Kidney (tissue), 14 donors: ENCODE measurements around the gene NSD2. TPM values are rescaled to one million over a fixed set of nuclear protein-coding genes. Genes with fewer than 3 reads are reported as not detected.
A peak's percentile ranks its signal among the peaks of the same experiment; 100 is the strongest.

ENCODE experiments used
- DNase-seq, 5 donors: peaks; one replicate each; pipeline ENCODE4 v3.0.0-alpha.2; 2013 to 2020
- FAIRE-seq: peaks from 2 replicates; lab custom pipeline; 2012; peaks lifted over from hg19 to GRCh38; lab: Jason Lieb, UNC
- H3K27ac ChIP-seq, 2 donors: one replicate each; pipeline ENCODE4 v1.7.0; 2013; ENCODE audit warnings: low read depth in 2 of 2, low read length in 2 of 2, inconsistent platforms in 1 of 2
- H3K27me3 ChIP-seq: one replicate; pipeline ENCODE4 v1.7.1; 2013; ENCODE audit warnings: low read length, inconsistent platforms; ENCODE audit not compliant: control insufficient read depth, insufficient read depth
- H3K36me3 ChIP-seq, 3 donors: one replicate each; pipeline versions ENCODE4 v1.7.0 to v1.7.1; 2013; ENCODE audit warnings: low read length in 3 of 3, control low read depth in 1 of 3, inconsistent platforms in 1 of 3; ENCODE audit not compliant: insufficient read depth in 3 of 3, control insufficient read depth in 2 of 3
- H3K4me1 ChIP-seq, 3 donors: one replicate each; pipeline versions ENCODE4 v1.7.0 to v1.7.1; 2013; ENCODE audit warnings: low read length in 3 of 3, inconsistent platforms in 1 of 3, low read depth in 1 of 3; ENCODE audit not compliant: control insufficient read depth in 2 of 3, insufficient read depth in 2 of 3
- H3K4me3 ChIP-seq, 3 donors: one replicate each; pipeline versions ENCODE4 v1.7.0 to v1.8.1; 2013; ENCODE audit warnings: low read length in 3 of 3, control low read depth in 1 of 3, inconsistent platforms in 1 of 3
- H3K9ac ChIP-seq, 3 donors: one replicate each; pipeline versions ENCODE4 v1.7.0 to v1.7.1; 2013; ENCODE audit warnings: low read length in 3 of 3, control low read depth in 1 of 3, inconsistent platforms in 1 of 3
- H3K9me3 ChIP-seq, 3 donors: one replicate each; pipeline versions ENCODE4 v1.7.0 to v1.7.1; 2013; ENCODE audit warnings: low read length in 3 of 3, control low read depth in 1 of 3, inconsistent platforms in 1 of 3; ENCODE audit not compliant: control insufficient read depth in 2 of 3, insufficient read depth in 1 of 3
- CTCF ChIP-seq: IDR thresholded peaks from 3 replicates; pipeline ENCODE4 v1.5.1; 2012; ENCODE audit warnings: mild to moderate bottlenecking, moderate library complexity, borderline replicate concordance; ENCODE audit not compliant: insufficient read depth; ENCODE audit errors: extremely low read depth
- intact Hi-C: fragments of 100-400 bp; cut with DNase I; formaldehyde crosslinking; loops from one replicate; pipeline ENCODE4 v1.11.1; 2022
- polyA plus RNA-seq: library from polyadenylated mRNA; stranded (reverse); fragments of 350-450 nt; fragmentation: Illumina TruSeq; extraction: RNeasy Lipid Tissue Mini Kit (QIAGEN cat#74804); gene quantifications from one replicate; pipeline ENCODE4 v1.2.3, GENCODE V29; 2014; ENCODE audit warnings: low read depth, low replicate concordance; ENCODE audit not compliant: insufficient read depth
- total RNA-seq: library from RNA; stranded (reverse); fragmentation: NEBNext Ultra II Directional; extraction: Animal tissue kit (Norgen Biotek cat#: 25700); gene quantifications from one replicate; pipeline ENCODE4 v1.2.1, GENCODE V29; 2021
- donor health status: control.
- donor health status: control.
- donor health status: control.
- donor health status: control.
- donor health status: control.
- donor health status: DM: yes; HTN: yes; CAD: no.
- donor health status: Normal renal cell carcinoma (clear cell type).

NSD2 gene
- total and polyA plus RNA-seq, 2 donors from 2014 or later = 5.5 to 51.2 TPM

GRCh38 chr4:1846580-1846979 lies 24.6 kb upstream of the NSD2 start:
- DNase-seq = no peak
- no peak for TF ChIP-seq CTCF
- Histone ChIP-seq H3K27me3 (no peaks in the 10 kb centered on the region), H3K36me3 (peaks cover 0 to 9% (median 6%) of the 10 kb centered on the region in 3 donors), H3K4me3 (no peak overlapping the region), H3K27ac (no peak overlapping the region), H3K9ac (no peak overlapping the region), H3K9me3 (no peaks in the 10 kb centered on the region), H3K4me1 (peaks cover 0 to 28% (median 14%) of the 10 kb centered on the region in 3 donors)
- no peak for FAIRE-seq
- intact Hi-C loops = no loop called here

DNA sequence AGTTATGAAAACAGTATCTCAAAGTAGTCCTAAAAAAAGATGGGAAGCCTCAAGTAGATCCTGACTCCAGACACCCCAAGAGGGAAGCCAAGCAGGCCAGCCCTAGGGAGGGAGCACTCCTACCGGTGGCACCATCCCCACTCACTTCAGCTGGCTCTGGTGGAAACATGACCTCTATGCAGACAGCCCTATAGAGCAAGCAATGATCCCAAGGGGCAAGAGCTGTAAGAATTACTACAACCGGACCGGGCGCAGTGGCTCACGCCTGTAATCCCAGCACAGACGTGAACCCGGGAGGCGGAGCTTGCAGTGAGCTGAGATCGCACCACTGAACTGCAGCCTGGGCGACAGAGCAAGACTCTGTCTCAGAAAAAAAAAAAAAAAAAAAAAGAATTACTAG lies 20.9 kb upstream of the NSD2 start:
- DNase-seq (no peak), FAIRE-seq (no peak)
- peaks cover 0 to 31% (median 7%) of the 10 kb centered on the region in 3 donors for H3K4me1 ChIP-seq

GRCh38 chr4:1851160-1851559 lies 20.0 kb upstream of the NSD2 start:
- DNase-seq (no peak), FAIRE-seq (no peak)
- no peak for TF ChIP-seq CTCF
- H3K9me3 ChIP-seq = no peaks in the 10 kb centered on the region
- H3K9ac ChIP-seq = peak overlapping the region in 1 of 3 donors; percentile 34
- H3K4me1 ChIP-seq = peaks cover 0 to 32% (median 7%) of the 10 kb centered on the region in 3 donors
- no peak overlapping the region for H3K4me3 ChIP-seq
- H3K27ac ChIP-seq = peak overlapping the region; percentile 59 to 71
- no peaks in the 10 kb centered on the region for H3K27me3 ChIP-seq
- peaks cover 0 to 5% (median 2%) of the 10 kb centered on the region in 3 donors for H3K36me3 ChIP-seq
- intact Hi-C loops = no loop called here

More for the DNA sequence above, 20.9 kb upstream of the NSD2 start:
- no peak overlapping the region for H3K4me3 ChIP-seq
- no peak for TF ChIP-seq CTCF
- no peaks in the 10 kb centered on the region for H3K9me3 ChIP-seq
- H3K9ac ChIP-seq = no peak overlapping the region
- H3K27me3 ChIP-seq = no peaks in the 10 kb centered on the region
- intact Hi-C loops = no loop called here
- H3K36me3 ChIP-seq = peaks cover 0 to 8% (median 2%) of the 10 kb centered on the region in 3 donors
- H3K27ac ChIP-seq = peak overlapping the region; percentile 9 to 53
